ENCODE data around the gene DDB1.

DNA sequence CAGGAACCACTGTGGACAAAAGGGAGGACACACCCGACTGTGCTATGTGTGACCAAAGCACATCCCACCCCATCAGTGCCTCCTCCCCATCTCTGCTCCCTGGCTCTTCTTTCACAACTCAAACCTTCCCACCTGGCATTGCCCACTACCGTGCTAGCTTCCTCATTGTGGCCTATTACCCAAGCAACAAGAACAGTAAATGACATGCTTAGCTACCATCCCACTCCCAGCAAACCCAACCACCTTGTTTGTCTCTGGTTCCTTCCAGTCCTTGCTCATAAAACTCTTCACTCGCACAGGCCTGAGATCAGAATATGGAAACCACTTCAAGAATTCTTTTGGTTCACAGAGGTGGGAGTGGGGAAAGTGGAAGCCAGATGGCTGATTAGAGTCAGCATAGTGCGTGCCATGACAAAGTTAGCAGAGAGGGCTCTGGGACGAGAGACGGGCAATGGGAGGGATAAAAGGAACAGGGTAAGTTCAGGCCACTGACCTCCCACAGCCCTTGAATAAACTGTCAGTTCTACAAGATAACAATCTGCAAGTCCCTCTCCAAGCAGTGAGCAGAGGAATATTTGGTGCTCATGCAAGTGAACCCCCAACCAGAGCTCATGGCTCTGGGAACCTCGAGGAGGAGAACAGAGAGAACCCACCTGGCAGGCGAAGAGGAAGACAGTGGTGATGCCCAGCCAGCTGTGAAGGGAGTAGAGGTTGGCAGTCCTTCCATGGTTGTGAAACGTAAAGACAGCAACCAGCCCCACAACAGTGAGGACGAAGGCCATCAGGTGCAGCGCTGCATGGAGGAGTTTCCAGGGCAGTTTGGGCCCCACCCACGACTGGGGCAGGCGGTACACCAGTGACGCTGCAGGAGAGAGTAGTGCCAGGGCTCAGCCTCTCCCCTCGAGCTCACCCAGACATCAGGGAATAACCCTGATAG lies 20.5 kb upstream of the DDB1 start:
- TF ChIP-seq, protein P1, sequence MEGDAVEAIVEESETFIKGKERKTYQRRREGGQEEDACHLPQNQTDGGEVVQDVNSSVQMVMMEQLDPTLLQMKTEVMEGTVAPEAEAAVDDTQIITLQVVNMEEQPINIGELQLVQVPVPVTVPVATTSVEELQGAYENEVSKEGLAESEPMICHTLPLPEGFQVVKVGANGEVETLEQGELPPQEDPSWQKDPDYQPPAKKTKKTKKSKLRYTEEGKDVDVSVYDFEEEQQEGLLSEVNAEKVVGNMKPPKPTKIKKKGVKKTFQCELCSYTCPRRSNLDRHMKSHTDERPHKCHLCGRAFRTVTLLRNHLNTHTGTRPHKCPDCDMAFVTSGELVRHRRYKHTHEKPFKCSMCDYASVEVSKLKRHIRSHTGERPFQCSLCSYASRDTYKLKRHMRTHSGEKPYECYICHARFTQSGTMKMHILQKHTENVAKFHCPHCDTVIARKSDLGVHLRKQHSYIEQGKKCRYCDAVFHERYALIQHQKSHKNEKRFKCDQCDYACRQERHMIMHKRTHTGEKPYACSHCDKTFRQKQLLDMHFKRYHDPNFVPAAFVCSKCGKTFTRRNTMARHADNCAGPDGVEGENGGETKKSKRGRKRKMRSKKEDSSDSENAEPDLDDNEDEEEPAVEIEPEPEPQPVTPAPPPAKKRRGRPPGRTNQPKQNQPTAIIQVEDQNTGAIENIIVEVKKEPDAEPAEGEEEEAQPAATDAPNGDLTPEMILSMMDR (conservative IDR thresholded peaks at IDR 0.05) = no peak
- TF ChIP-seq EZH2 (IDR thresholded peaks at IDR 0.05; ENCODE audit: low read depth) = no peak

All from PC-9 (cell line).